K562 (cell line): ENCODE measurements around the gene SHISA5. TPM values are rescaled to one million over a fixed set of nuclear protein-coding genes. Genes with fewer than 3 reads are reported as not detected.

ENCODE experiments used
- CHD4 ChIP-seq: fragments of 200-600 bp; sonication (generic); IDR thresholded peaks from 3 replicates; pipeline ENCODE4 v1.6.1; 2012; ENCODE audit warnings: low read depth, mild to moderate bottlenecking, mixed read lengths, low read length, inconsistent platforms; ENCODE audit not compliant: insufficient read depth, insufficient replicate concordance, poor library complexity, severe bottlenecking
- ETV6 ChIP-seq, 3 experiments: fragments of 150-350 bp in 1 of 3; sonication (generic) in 1 of 3; formaldehyde crosslinking in 1 of 3; IDR thresholded peaks; 2 replicates each; pipeline versions ENCODE4 v1.6.1 to v1.8.0; 2014 to 2022; ENCODE audit warnings: borderline replicate concordance in 2 of 3, low read depth in 2 of 3, antibody characterized with exemption in 1 of 3, low read length in 1 of 3, mild to moderate bottlenecking in 1 of 3, missing genetic modification reagents in 1 of 3
- FIP1L1 ChIP-seq: fragments of 200-400 bp; formaldehyde crosslinking; IDR thresholded peaks from 2 replicates; pipeline ENCODE4 v1.6.1; 2018; ENCODE audit warnings: mild to moderate bottlenecking, low read depth, low read length; ENCODE audit not compliant: poor library complexity, severe bottlenecking
- HDAC8 ChIP-seq: fragments of 450-650 bp; IDR thresholded peaks from 2 replicates; pipeline ENCODE4 v1.6.1; 2016; ENCODE audit warnings: mild to moderate bottlenecking, missing genetic modification characterization, moderate library complexity, missing compliant biosample characterization
- L3MBTL2 ChIP-seq: fragments of 450-650 bp; IDR thresholded peaks from 2 replicates; pipeline ENCODE4 v1.6.1; 2016; ENCODE audit warnings: mild to moderate bottlenecking, moderate library complexity
- MCM7 ChIP-seq, 2 experiments: fragments of 450-650 bp; IDR thresholded peaks; 2 replicates each; pipeline ENCODE4 v1.6.1; 2016 to 2018
- RAD21 ChIP-seq, 2 experiments: fragments of 250-450 bp in 1 of 2; fragments of 450-650 bp in 1 of 2; sonication (Bioruptor Pico) in 1 of 2; formaldehyde crosslinking in 1 of 2; IDR thresholded peaks in 1 of 2; conservative IDR thresholded peaks in 1 of 2; 2 replicates each; pipeline versions ENCODE4 v1.4.0 to v1.8.0; 2020 to 2022; ENCODE audit warnings: mild to moderate bottlenecking in 2 of 2, moderate library complexity in 1 of 2
- SAFB2 ChIP-seq: fragments of 200-400 bp; formaldehyde crosslinking; IDR thresholded peaks from 2 replicates; pipeline ENCODE4 v1.6.1; 2018; ENCODE audit warnings: borderline replicate concordance, low read length, low read depth, moderate library complexity; ENCODE audit not compliant: severe bottlenecking
- SMAD2 ChIP-seq: fragments of 150-350 bp; IDR thresholded peaks from 2 replicates; pipeline ENCODE4 v1.6.1; 2014; ENCODE audit warnings: low read depth, mild to moderate bottlenecking, low read length
- SMAD4 ChIP-seq: fragments of 250-450 bp; sonication (Bioruptor Pico); conservative IDR thresholded peaks from 2 replicates; pipeline ENCODE4 v1.8.0; 2021; ENCODE audit warnings: inconsistent platforms, mild to moderate bottlenecking, moderate library complexity
- ZNF583 ChIP-seq: fragments of 250-450 bp; sonication (Bioruptor Pico); IDR thresholded peaks from 2 replicates; pipeline ENCODE4 v1.4.0; 2020
- ZNF764 ChIP-seq: fragments of 250-450 bp; sonication (Bioruptor Pico); IDR thresholded peaks from 2 replicates; pipeline ENCODE4 v1.4.0; 2020; ENCODE audit warnings: low read depth, mild to moderate bottlenecking, moderate library complexity
- polyA plus RNA-seq, 8 experiments: library from polyadenylated mRNA; depleted of rRNA in 4 of 8; stranded (reverse) in 5 of 8; unstranded in 3 of 8; fragments of >200 nt; fragmentation: Nextera tagmentation in 2 of 8; fragmentation: Illumina TruSeq in 1 of 8; extraction: Ambion mirVana in 2 of 8; extraction: Trizol in 1 of 8; gene quantifications; 2 replicates each; pipeline versions ENCODE4 v1.2.1 to v1.2.3, GENCODE V29; 2011 to 2014; ENCODE audit warnings: inconsistent platforms in 1 of 8, missing spikeins in 1 of 8
- total RNA-seq, 7 experiments: library from RNA; depleted of rRNA in 6 of 7; stranded (reverse); fragments of >200 nt in 6 of 7; fragmentation: Illumina TruSeq in 2 of 7; extraction: Trizol in 2 of 7; gene quantifications; 2 replicates each; pipeline versions ENCODE4 v1.2.1 to v1.2.3, GENCODE V29; 2011 to 2021; ENCODE audit warnings: low replicate concordance in 1 of 7
- TF ChIP-seq, protein P1 (sequence below), 2 experiments: fragments of 450-650 bp; conservative IDR thresholded peaks; 2 replicates each; pipeline ENCODE4 v1.6.1; 2017; ENCODE audit warnings: mild to moderate bottlenecking in 2 of 2, moderate library complexity in 2 of 2
- TF ChIP-seq, protein P2 (sequence below): fragments of 250-450 bp; sonication (Bioruptor Pico); IDR thresholded peaks from 2 replicates; pipeline ENCODE4 v1.8.0; 2021; ENCODE audit warnings: moderate library complexity, mild to moderate bottlenecking, inconsistent platforms
- TF ChIP-seq, protein P3 (sequence below): sonication (generic); formaldehyde crosslinking; IDR thresholded peaks from 2 replicates; pipeline ENCODE4 v1.8.1; 2023; ENCODE audit warnings: mild to moderate bottlenecking, missing genetic modification reagents, moderate library complexity
- TF ChIP-seq, protein P4 (sequence below): fragments of 250-450 bp; sonication (Bioruptor Pico); IDR thresholded peaks from 2 replicates; pipeline ENCODE4 v1.5.0; 2021; ENCODE audit warnings: mild to moderate bottlenecking, moderate library complexity

SHISA5 gene
- total and polyA plus RNA-seq, 9 of the 15 experiments (the other 6 are each of a cell fraction or from before 2014, with no cell fraction given): 8.4 to 85.8 (median 56.1) TPM

DNA sequence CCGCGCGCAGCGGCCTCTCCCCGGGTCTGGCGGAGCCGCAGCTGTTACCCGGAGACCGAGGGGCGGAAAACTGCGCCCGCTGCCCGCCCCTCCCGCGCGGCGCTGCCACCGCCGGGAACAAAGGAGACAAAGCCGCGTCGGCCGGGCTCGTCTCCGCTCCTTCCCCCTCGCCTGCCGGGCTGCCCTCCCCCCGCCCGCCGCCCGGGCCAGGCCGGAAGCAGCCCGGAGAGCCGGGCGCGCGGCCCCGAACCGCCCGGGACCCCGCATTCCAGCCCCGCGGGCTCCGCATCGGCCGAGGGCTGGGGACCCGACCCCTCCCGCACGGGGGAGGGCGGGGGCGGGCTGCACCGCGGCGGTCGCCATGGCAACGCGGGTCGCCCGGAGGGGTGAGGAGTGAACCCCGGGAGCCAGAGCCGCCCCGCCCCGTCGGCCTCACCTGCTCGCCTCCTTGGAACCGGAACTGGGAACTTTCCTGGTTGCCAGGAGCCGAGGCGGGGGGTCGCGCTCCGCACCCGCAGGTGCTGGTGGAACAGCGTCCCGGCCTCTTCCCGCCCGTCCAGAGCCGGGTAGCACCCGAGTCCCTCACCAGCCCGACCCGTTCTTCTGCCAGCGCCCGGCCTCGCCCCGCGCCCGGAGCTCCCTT, 74.5 kb downstream of the SHISA5 start (continued):
- TF ChIP-seq FIP1L1: peak; percentile 42
- TF ChIP-seq SAFB2: no peak
- TF ChIP-seq CHD4: no peak
- TF ChIP-seq, protein P1, sequence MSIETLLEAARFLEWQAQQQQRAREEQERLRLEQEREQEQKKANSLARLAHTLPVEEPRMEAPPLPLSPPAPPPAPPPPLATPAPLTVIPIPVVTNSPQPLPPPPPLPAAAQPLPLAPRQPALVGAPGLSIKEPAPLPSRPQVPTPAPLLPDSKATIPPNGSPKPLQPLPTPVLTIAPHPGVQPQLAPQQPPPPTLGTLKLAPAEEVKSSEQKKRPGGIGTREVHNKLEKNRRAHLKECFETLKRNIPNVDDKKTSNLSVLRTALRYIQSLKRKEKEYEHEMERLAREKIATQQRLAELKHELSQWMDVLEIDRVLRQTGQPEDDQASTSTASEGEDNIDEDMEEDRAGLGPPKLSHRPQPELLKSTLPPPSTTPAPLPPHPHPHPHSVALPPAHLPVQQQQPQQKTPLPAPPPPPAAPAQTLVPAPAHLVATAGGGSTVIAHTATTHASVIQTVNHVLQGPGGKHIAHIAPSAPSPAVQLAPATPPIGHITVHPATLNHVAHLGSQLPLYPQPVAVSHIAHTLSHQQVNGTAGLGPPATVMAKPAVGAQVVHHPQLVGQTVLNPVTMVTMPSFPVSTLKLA (conservative IDR thresholded peaks at IDR 0.05): no peak
- no peak for TF ChIP-seq MCM7 (IDR thresholded peaks at IDR 0.05)
- TF ChIP-seq SMAD4: peak; percentile 54; the same call in 1 of the 2 replicates
- no peak for TF ChIP-seq HDAC8
- TF ChIP-seq, protein P2, sequence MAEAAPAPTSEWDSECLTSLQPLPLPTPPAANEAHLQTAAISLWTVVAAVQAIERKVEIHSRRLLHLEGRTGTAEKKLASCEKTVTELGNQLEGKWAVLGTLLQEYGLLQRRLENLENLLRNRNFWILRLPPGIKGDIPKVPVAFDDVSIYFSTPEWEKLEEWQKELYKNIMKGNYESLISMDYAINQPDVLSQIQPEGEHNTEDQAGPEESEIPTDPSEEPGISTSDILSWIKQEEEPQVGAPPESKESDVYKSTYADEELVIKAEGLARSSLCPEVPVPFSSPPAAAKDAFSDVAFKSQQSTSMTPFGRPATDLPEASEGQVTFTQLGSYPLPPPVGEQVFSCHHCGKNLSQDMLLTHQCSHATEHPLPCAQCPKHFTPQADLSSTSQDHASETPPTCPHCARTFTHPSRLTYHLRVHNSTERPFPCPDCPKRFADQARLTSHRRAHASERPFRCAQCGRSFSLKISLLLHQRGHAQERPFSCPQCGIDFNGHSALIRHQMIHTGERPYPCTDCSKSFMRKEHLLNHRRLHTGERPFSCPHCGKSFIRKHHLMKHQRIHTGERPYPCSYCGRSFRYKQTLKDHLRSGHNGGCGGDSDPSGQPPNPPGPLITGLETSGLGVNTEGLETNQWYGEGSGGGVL: no peak
- TF ChIP-seq ZNF764 (CRISPR knock-in tag): no peak
- no peak for TF ChIP-seq RAD21 (CRISPR knock-in tag; conservative IDR thresholded peaks at IDR 0.05 in 1 of 2, IDR thresholded peaks at IDR 0.05 in 1 of 2)
- no peak for TF ChIP-seq ETV6 (IDR thresholded peaks at IDR 0.05; ENCODE audit: borderline replicate concordance in 1 of 2, low read depth in 2 of 2, low read length in 1 of 2)
- TF ChIP-seq ETV6 (CRISPR knock-in tag; IDR thresholded peaks at IDR 0.05; ENCODE audit: borderline replicate concordance): no peak
- TF ChIP-seq SMAD2: no peak
- TF ChIP-seq L3MBTL2: no peak
- TF ChIP-seq, protein P3, sequence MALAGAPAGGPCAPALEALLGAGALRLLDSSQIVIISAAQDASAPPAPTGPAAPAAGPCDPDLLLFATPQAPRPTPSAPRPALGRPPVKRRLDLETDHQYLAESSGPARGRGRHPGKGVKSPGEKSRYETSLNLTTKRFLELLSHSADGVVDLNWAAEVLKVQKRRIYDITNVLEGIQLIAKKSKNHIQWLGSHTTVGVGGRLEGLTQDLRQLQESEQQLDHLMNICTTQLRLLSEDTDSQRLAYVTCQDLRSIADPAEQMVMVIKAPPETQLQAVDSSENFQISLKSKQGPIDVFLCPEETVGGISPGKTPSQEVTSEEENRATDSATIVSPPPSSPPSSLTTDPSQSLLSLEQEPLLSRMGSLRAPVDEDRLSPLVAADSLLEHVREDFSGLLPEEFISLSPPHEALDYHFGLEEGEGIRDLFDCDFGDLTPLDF (CRISPR knock-in tag): no peak
- TF ChIP-seq, protein P4, sequence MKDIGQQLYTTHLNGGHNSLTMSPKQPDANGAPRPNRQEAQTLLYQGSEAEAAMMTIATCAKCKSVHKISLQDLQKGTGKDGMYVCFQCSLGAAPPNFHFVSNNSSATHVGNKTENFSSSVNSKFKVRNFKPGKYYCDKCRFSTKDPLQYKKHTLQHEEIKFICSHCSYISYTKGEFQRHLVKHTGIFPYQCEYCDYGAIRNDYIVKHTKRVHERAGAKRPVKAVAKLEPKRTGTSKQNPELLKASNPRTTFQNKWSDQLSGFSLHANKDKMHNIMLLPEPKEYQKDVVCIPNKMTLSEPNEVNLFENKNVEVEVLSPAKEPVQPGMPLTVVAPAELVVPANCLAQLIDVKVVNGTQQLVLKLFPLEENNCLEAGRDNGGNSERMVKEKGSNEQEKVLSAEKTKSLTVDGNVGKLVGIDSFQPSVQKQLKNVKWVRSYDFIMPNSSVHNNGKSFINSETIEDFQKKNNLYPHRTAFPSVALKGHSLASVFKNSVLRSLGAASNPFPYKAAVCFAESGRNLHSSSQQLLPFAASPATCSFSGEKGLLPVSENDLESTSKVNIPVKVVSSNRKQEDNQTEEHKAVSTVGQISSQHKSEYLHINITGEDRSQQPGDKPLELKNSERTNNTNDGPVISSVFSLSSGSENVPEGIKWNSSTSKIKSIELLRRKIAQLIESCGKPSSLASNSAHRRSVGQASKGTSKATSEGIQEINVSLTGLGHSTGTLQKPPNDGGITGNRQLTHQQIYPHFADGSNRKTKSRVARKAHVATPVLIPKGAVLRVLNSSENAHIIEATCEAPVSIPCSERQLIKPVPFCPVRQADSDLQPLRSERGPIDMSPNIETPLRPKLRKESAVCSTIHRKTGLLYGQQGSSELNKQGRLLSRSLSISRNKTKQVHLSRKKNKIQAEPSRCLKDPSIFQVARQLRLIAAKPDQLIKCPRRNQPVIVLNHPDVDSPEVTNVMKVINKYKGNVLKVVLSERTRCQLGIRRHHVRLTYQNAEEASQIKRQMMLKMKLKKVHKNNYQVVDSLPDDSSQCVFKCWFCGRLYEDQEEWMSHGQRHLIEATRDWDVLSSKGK (CRISPR knock-in tag): no peak
- no peak for TF ChIP-seq ZNF583 (CRISPR knock-in tag)
